ENCODE results near the gene MTHFSD. TPM values are rescaled to one million over a fixed set of nuclear protein-coding genes. Genes with fewer than 3 reads are reported as not detected.

MTHFSD gene
- total and polyA plus RNA-seq, 10 donors, result 9.1 to 32.1 (median 18.0) TPM

GRCh38 chr16:86527366-86527765 is 27.7 kb downstream of the MTHFSD start:
- Histone ChIP-seq H3K36me3 (peaks cover 0 to 39% (median 14%) of the 10 kb centered on the region in 6 donors), H3K4me3 (no peak overlapping the region), H3K27me3 (replicated peaks in 1 of 7) (peaks cover 0 to 16% (median 0%) of the 10 kb centered on the region in 7 donors), H3K27ac (no peak overlapping the region), H3K9me3 (no peaks in the 10 kb centered on the region), H3K4me1 (no peaks in the 10 kb centered on the region)
- 89 to 97% (median 95%) methylated on average over 15 of the region's 15 CpGs for WGBS, 5 donors
- TF ChIP-seq POLR2AphosphoS5 (IDR thresholded peaks at IDR 0.05), result no peak
- TF ChIP-seq POLR2A (IDR thresholded peaks at IDR 0.05), result no peak
- no peak for TF ChIP-seq CTCF (IDR thresholded peaks at IDR 0.05 in 8 of 11, conservative IDR thresholded peaks at IDR 0.05 in 3 of 11)
- intact Hi-C loops (cut with DNase I; ENCODE audit: low total_unique reads), result loop anchor here (10.0 kb wide), 1 partner anchor 483 kb away; no protein-coding TSS in a partner anchor
- no peak for DNase-seq

- Histone ChIP-seq H3K36me3 (peaks cover 0 to 23% (median 0%) of the 10 kb centered on the region in 6 donors), H3K4me1 (peaks cover 0 to 2% (median under 1%) of the 10 kb centered on the region in 6 donors), H3K9me3 (no peaks in the 10 kb centered on the region), H3K27me3 (replicated peaks in 1 of 7) (peaks cover 0 to 33% (median 12%) of the 10 kb centered on the region in 7 donors), H3K27ac (no peak overlapping the region), H3K4me3 (no peak overlapping the region)
- 64 to 71% (median 66%) methylated on average over 12 of the region's 12 CpGs for WGBS, 5 donors
- TF ChIP-seq POLR2A (IDR thresholded peaks at IDR 0.05) (no peak), POLR2AphosphoS5 (IDR thresholded peaks at IDR 0.05) (no peak), CTCF (IDR thresholded peaks at IDR 0.05 in 8 of 11, conservative IDR thresholded peaks at IDR 0.05 in 3 of 11) (no peak)
- intact Hi-C loops (cut with DNase I; ENCODE audit: low total_unique reads), result loop anchor here (10.0 kb wide), 1 partner anchor 481 kb away; no protein-coding TSS in a partner anchor
- peak; percentile 44 for DNase-seq
These were observed 29.3 kb downstream of the MTHFSD start for GRCh38 chr16:86525696-86526095.

- Histone ChIP-seq H3K27me3 (replicated peaks in 1 of 7) (peaks cover 0 to 50% (median 26%) of the 10 kb centered on the region in 7 donors), H3K4me1 (peaks cover 10 to 17% (median 13%) of the 10 kb centered on the region in 6 donors), H3K9me3 (no peaks in the 10 kb centered on the region), H3K27ac (no peak overlapping the region), H3K36me3 (peaks cover 0 to 9% (median 0%) of the 10 kb centered on the region in 6 donors), H3K4me3 (no peak overlapping the region)
- DNase-seq, result no peak
- 77 to 84% (median 80%) methylated on average over 6 of the region's 6 CpGs for WGBS, 5 donors
- intact Hi-C loops (cut with DNase I; ENCODE audit: low total_unique reads), result loop anchor here (5.0 to 10.0 kb wide), 2 partner anchors 452 to 479 kb away; no protein-coding TSS in a partner anchor
- TF ChIP-seq POLR2AphosphoS5 (IDR thresholded peaks at IDR 0.05) (no peak), CTCF (IDR thresholded peaks at IDR 0.05 in 8 of 11, conservative IDR thresholded peaks at IDR 0.05 in 3 of 11) (no peak), POLR2A (IDR thresholded peaks at IDR 0.05) (no peak)
These were observed 31.0 kb downstream of the MTHFSD start for GRCh38 chr16:86524029-86524428.

- Histone ChIP-seq H3K36me3 (peaks cover 0 to 1% (median 0%) of the 10 kb centered on the region in 6 donors), H3K27ac (no peak overlapping the region), H3K27me3 (replicated peaks in 1 of 7) (peaks cover 0 to 57% (median 28%) of the 10 kb centered on the region in 7 donors), H3K4me1 (peaks cover 10 to 17% (median 13%) of the 10 kb centered on the region in 6 donors), H3K9me3 (no peaks in the 10 kb centered on the region), H3K4me3 (no peak overlapping the region)
- WGBS, 5 donors, result 75 to 80% (median 78%) methylated on average over 5 of the region's 5 CpGs
- intact Hi-C loops (cut with DNase I; ENCODE audit: low total_unique reads), result loop anchor here (5.0 to 10.0 kb wide), 2 partner anchors 451 to 478 kb away; no protein-coding TSS in a partner anchor
- peak; percentile 42 for DNase-seq
- TF ChIP-seq POLR2AphosphoS5 (IDR thresholded peaks at IDR 0.05) (no peak), POLR2A (IDR thresholded peaks at IDR 0.05) (no peak), CTCF (IDR thresholded peaks at IDR 0.05 in 8 of 11, conservative IDR thresholded peaks at IDR 0.05 in 3 of 11) (no peak)
These were observed 31.8 kb downstream of the MTHFSD start for GRCh38 chr16:86523166-86523740.

Measured in spleen (tissue), 11 donors.